B cell (primary cell): ENCODE results near the gene PDE10A. TPM values are rescaled to one million over a fixed set of nuclear protein-coding genes. Genes with fewer than 3 reads are reported as not detected.

Experiments
- ATAC-seq: fragments of 200-7000 bp; cut with Tn5 transposase; one replicate; pipeline ENCODE4 v1.10.0; 2021; ENCODE audit warnings: low read depth, mild to moderate bottlenecking, moderate number of reproducible peaks, moderate library complexity
- CTCF ChIA-PET: fragments of 350-600 bp; sonication (Branson Sonifier 250); formaldehyde crosslinking; loops from one replicate; lab custom pipeline; 2021; ENCODE audit warnings: antibody characterized with exemption, inconsistent platforms; lab: Charles Lee
- POLR2A ChIA-PET: fragments of 350-600 bp; sonication (Branson Sonifier 250); formaldehyde crosslinking; loops from one replicate; lab custom pipeline; 2021; ENCODE audit warnings: antibody characterized with exemption; lab: Charles Lee
- DNase-seq: peaks from one replicate; pipeline ENCODE4 v3.0.0; 2013
- H2AFZ ChIP-seq: 2 replicates; pipeline ENCODE4 v1.6.1; 2012; ENCODE audit warnings: mild to moderate bottlenecking, low read depth, low read length; ENCODE audit not compliant: insufficient read depth, poor library complexity, severe bottlenecking
- H3K27ac ChIP-seq, 2 donors: 1 replicate in 1 of 2; 2 replicates in 1 of 2; pipeline ENCODE4 v1.5.1; 2012 to 2013; ENCODE audit warnings: low read length in 2 of 2, mild to moderate bottlenecking in 2 of 2, moderate library complexity in 1 of 2
- H3K27me3 ChIP-seq, 4 experiments: fragments of 200-600 bp in 1 of 4; sonication (generic) in 1 of 4; replicated peaks in 1 of 4; 1 replicate in 2 of 4; 2 replicates in 2 of 4; pipeline versions ENCODE4 v1.6.1 to v1.7.0; 2013 to 2016; ENCODE audit warnings: low read length in 3 of 4, mild to moderate bottlenecking in 2 of 4, mixed read lengths in 1 of 4, moderate library complexity in 1 of 4; ENCODE audit not compliant: insufficient read depth in 4 of 4, control insufficient read depth in 3 of 4; ENCODE audit errors: control extremely low read depth in 1 of 4
- H3K36me3 ChIP-seq, 2 experiments: replicated peaks in 1 of 2; 1 replicate in 1 of 2; 2 replicates in 1 of 2; pipeline versions ENCODE4 v1.6.1 to v1.7.1; 2013; ENCODE audit warnings: low read length in 1 of 2; ENCODE audit not compliant: insufficient read depth in 2 of 2, control insufficient read depth in 1 of 2; ENCODE audit errors: control extremely low read depth in 1 of 2, extremely low read depth in 1 of 2
- H3K4me1 ChIP-seq, 2 donors: fragments of 200-600 bp in 1 of 2; sonication (generic) in 1 of 2; 1 replicate in 1 of 2; 2 replicates in 1 of 2; pipeline versions ENCODE4 v1.5.1 to v1.6.1; 2013 to 2017; ENCODE audit warnings: low read length in 2 of 2; ENCODE audit not compliant: control insufficient read depth in 2 of 2, insufficient read depth in 2 of 2
- H3K4me2 ChIP-seq: replicated peaks from 2 replicates; pipeline ENCODE3; 2012; ENCODE audit warnings: mild to moderate bottlenecking, low read depth, low read length; ENCODE audit not compliant: poor library complexity, severe bottlenecking
- H3K4me3 ChIP-seq, 5 experiments: fragments of 200-600 bp in 1 of 5; sonication (generic) in 1 of 5; 1 replicate in 3 of 5; 2 replicates in 2 of 5; pipeline versions ENCODE4 v1.5.1 to v1.7.0; 2011 to 2016; ENCODE audit warnings: low read length in 4 of 5, mild to moderate bottlenecking in 4 of 5, low read depth in 2 of 5, control low read depth in 1 of 5, moderate library complexity in 1 of 5; ENCODE audit not compliant: insufficient read depth in 1 of 5; ENCODE audit errors: control extremely low read depth in 1 of 5, extremely low read depth in 1 of 5
- H3K79me2 ChIP-seq: fragments of 200-600 bp; sonication (generic); one replicate; pipeline ENCODE4 v1.6.0; 2016; ENCODE audit warnings: low read length; ENCODE audit not compliant: control insufficient read depth, insufficient read depth
- H3K9ac ChIP-seq: fragments of 200-600 bp; sonication (generic); 2 replicates; pipeline ENCODE4 v1.6.1; 2017; ENCODE audit warnings: mild to moderate bottlenecking, low read length, moderate library complexity
- H3K9me3 ChIP-seq, 3 donors: one replicate each; pipeline versions ENCODE4 v1.6.1 to v1.7.1; 2013; ENCODE audit warnings: low read length in 2 of 3; ENCODE audit not compliant: control insufficient read depth in 2 of 3, insufficient read depth in 1 of 3; ENCODE audit errors: control extremely low read depth in 1 of 3
- H4K20me1 ChIP-seq: 2 replicates; pipeline ENCODE4 v1.6.0; 2012; ENCODE audit warnings: mild to moderate bottlenecking, low read length; ENCODE audit not compliant: insufficient read depth, control insufficient read depth, poor library complexity, severe bottlenecking
- H3K27ac Mint-ChIP-seq: one replicate; pipeline ENCODE4 v1.8.0; 2021; ENCODE audit warnings: mixed read lengths
- H3K27me3 Mint-ChIP-seq: one replicate; pipeline ENCODE4 v1.8.0; 2021; ENCODE audit warnings: mixed read lengths
- H3K4me1 Mint-ChIP-seq: one replicate; pipeline ENCODE4 v1.8.0; 2021; ENCODE audit warnings: mixed read lengths
- H3K4me3 Mint-ChIP-seq: one replicate; pipeline ENCODE4 v1.8.0; 2021; ENCODE audit warnings: mixed read lengths
- H3K9me3 Mint-ChIP-seq: one replicate; pipeline ENCODE4 v1.8.0; 2022; ENCODE audit warnings: mixed read lengths; ENCODE audit not compliant: insufficient read depth
- CTCF ChIP-seq: fragments of 200-600 bp; IDR thresholded peaks from one replicate; pipeline ENCODE4 v1.8.0; 2022; ENCODE audit warnings: antibody characterized with exemption, mild to moderate bottlenecking
- EZH2 ChIP-seq: IDR thresholded peaks from 2 replicates; pipeline ENCODE4 v1.6.1; 2012; ENCODE audit warnings: borderline replicate concordance, low read depth, mild to moderate bottlenecking, moderate library complexity, low read length; ENCODE audit not compliant: insufficient read depth, poor library complexity, severe bottlenecking
- WGBS: methylation state at CpG from one replicate; pipeline ENCODE4 v1.1.5; 2013; ENCODE audit warnings: missing lambda C conversion rate; ENCODE audit not compliant: insufficient coverage; 5-methylcytosine and 5-hydroxymethylcytosine counted together
- intact Hi-C: fragments of 100-400 bp; cut with micrococcal nuclease; formaldehyde crosslinking; loops from one replicate; pipeline ENCODE4 v1.10.0; 2022
- polyA plus RNA-seq: library from polyadenylated mRNA; depleted of rRNA; stranded (reverse); fragments of >200 nt; gene quantifications from 2 replicates; pipeline ENCODE4 v1.2.3, GENCODE V29; 2012
- total RNA-seq, 2 donors: library from RNA; stranded (reverse); fragments of 120-200 nt in 1 of 2; gene quantifications; 1 replicate in 1 of 2; 2 replicates in 1 of 2; pipeline versions ENCODE4 v1.2.3 to v1.2.4, GENCODE V29; 2013 to 2022

The PDE10A gene
- total and polyA plus RNA-seq, 2 donors (not counting 1 experiment from before 2014, with no cell fraction given) = not detected

DNA sequence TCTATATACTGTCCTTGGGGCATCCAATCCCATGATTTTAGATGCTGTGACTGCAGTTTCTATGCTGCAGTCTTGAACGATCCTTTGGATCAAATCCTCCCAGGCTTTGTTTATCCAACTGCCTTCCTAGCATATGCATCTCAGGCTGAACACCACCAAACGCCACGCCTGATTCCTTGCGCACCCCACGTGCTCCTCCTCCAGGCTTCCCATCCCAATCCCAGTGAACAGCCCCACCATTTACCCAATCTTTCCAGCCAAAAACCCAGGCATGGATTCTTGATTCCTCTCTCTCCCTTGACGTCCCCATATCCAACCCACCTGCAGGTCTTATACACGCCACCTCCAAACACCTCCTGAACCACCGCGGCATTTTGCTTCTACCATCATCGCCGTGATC, 7.8 kb downstream of the PDE10A start:
- WGBS = 96% methylated on average over 11 of the region's 11 CpGs
- no peaks in the 10 kb centered on the region for H3K36me3 ChIP-seq

GRCh38 chr6:165654144-165654543, 8.9 kb downstream of the PDE10A start:
- no peaks in the 10 kb centered on the region for H4K20me1 ChIP-seq
- no peak overlapping the region for H3K27ac ChIP-seq
- H3K9me3 Mint-ChIP-seq = no peaks in the 10 kb centered on the region
- H3K27me3 Mint-ChIP-seq = peaks cover 17% of the 10 kb centered on the region
- DNase-seq (no peak), ATAC-seq (no peak)
- no peak for TF ChIP-seq EZH2
- no peak for TF ChIP-seq CTCF
- H3K4me3 ChIP-seq = no peak overlapping the region
- 87% methylated on average over 9 of the region's 9 CpGs for WGBS
- CTCF ChIA-PET = no interaction called here
- H3K9me3 ChIP-seq = peaks cover 0 to 6% (median 0%) of the 10 kb centered on the region in 3 donors
- H2AFZ ChIP-seq = no peak overlapping the region
- POLR2A ChIA-PET = no interaction called here
- no peaks in the 10 kb centered on the region for H3K27me3 ChIP-seq
- H3K36me3 ChIP-seq = no peaks in the 10 kb centered on the region
- H3K9ac ChIP-seq = no peak overlapping the region
- H3K27ac Mint-ChIP-seq = no peak overlapping the region
- no peaks in the 10 kb centered on the region for H3K4me1 ChIP-seq
- H3K4me2 ChIP-seq = no peak overlapping the region
- intact Hi-C loops = no loop called here
- H3K4me1 Mint-ChIP-seq = no peaks in the 10 kb centered on the region
- no peak overlapping the region for H3K4me3 Mint-ChIP-seq
- no peaks in the 10 kb centered on the region for H3K79me2 ChIP-seq

More for the DNA sequence above, 7.8 kb downstream of the PDE10A start:
- peaks cover 0 to 5% (median 1%) of the 10 kb centered on the region in 4 experiments for H3K27me3 ChIP-seq
- no peak overlapping the region for H3K4me2 ChIP-seq
- no peak overlapping the region for H3K27ac Mint-ChIP-seq
- H4K20me1 ChIP-seq = no peaks in the 10 kb centered on the region
- ATAC-seq = no peak
- H3K9ac ChIP-seq = no peak overlapping the region
- H3K4me1 ChIP-seq = no peaks in the 10 kb centered on the region
- no peaks in the 10 kb centered on the region for H3K79me2 ChIP-seq
- peaks cover 0 to 3% (median 0%) of the 10 kb centered on the region in 3 donors for H3K9me3 ChIP-seq
- H3K4me1 Mint-ChIP-seq = no peaks in the 10 kb centered on the region
- no peaks in the 10 kb centered on the region for H3K9me3 Mint-ChIP-seq
- no peak for DNase-seq
- no peak overlapping the region for H3K27ac ChIP-seq
- no peak overlapping the region for H2AFZ ChIP-seq
- peaks cover 27% of the 10 kb centered on the region for H3K27me3 Mint-ChIP-seq
- H3K4me3 ChIP-seq = no peak overlapping the region
- H3K4me3 Mint-ChIP-seq = no peak overlapping the region
- intact Hi-C loops = no loop called here
- ChIA-PET CTCF (no interaction called here), POLR2A (no interaction called here)
- TF ChIP-seq EZH2 = no peak
- TF ChIP-seq CTCF = no peak
